ENCODE measurements around the gene CGA.

Gene CGA

DNA sequence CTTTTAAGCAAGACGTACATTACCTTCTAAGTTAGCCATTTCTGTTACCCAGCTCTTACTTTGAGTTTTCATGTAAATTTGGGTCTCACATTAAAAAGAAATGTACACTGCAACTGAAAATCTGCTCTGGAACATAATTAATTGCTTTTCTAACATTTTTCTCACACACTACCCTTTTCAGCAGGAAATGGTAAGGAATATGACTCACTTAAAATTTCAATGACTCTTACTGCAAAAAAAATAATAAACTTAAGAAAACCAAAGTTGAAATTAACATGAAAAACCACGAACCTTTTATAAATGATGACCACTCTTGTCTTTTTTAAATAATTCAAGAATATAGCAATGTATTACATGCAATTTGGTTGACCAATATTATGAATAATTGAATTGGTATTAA, 1.3 kb downstream of the CGA start:
- no peak overlapping the region for H3K4me2 ChIP-seq (ENCODE audit: low read length)

DNA sequence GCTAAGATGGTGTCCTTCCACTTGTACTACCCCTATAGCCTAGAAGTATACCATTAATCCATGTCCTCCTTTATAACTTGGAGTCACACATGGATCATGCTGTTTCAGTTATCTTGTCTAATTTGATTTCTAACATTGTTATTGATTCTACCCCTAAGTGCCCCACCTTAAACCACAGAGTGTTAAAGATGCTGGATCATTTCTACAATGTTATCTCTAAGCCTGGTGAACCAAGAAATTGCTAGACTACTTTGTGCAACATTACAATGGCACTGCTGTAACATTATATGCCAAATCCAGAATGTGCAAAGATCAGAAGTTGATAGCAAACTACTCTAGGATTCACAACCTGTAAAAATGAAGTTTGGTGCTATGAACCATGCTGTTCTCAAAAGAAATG, 1.7 kb downstream of the CGA start:
- H3K27ac ChIP-seq (ENCODE audit: low read depth, low read length): no peak overlapping the region
- H3K9me2 ChIP-seq (replicated peaks; ENCODE audit: control insufficient read depth, low read length): no peaks in the 10 kb centered on the region
- H3K36me3 ChIP-seq (ENCODE audit: control insufficient read depth, low read length): no peaks in the 10 kb centered on the region
- no peaks in the 10 kb centered on the region for H4K20me1 ChIP-seq (ENCODE audit: control insufficient read depth, insufficient read depth, low read depth, low read length)
- H3K9me3 ChIP-seq (ENCODE audit: control insufficient read depth, insufficient read depth, low read length): no peaks in the 10 kb centered on the region
- no peaks in the 10 kb centered on the region for H3F3A ChIP-seq (ENCODE audit: control insufficient read depth, insufficient read depth)
- H3K4me3 ChIP-seq (ENCODE audit: low read length): no peak overlapping the region
- peaks cover 5% of the 10 kb centered on the region; the same call in 1 of the 2 replicates for H3K27me3 ChIP-seq (ENCODE audit: control insufficient read depth, low read length)
- H3K4me1 ChIP-seq (ENCODE audit: control insufficient read depth, low read length): no peaks in the 10 kb centered on the region
- TF ChIP-seq EZH2phosphoT487 (IDR thresholded peaks at IDR 0.05; ENCODE audit: borderline replicate concordance, low read length): no peak
- no peak for TF ChIP-seq CTCF (IDR thresholded peaks at IDR 0.05; ENCODE audit: low read depth, low read length, poor library complexity, severe bottlenecking)
- no peaks in the 10 kb centered on the region for H3K79me2 ChIP-seq (ENCODE audit: control insufficient read depth, low read length)
- no peak overlapping the region for H3K4me2 ChIP-seq (ENCODE audit: low read length)

More for the DNA sequence above, 1.3 kb downstream of the CGA start:
- Histone ChIP-seq H3K27me3 (ENCODE audit: control insufficient read depth, low read length) (peaks cover 5% of the 10 kb centered on the region; the same call in 1 of the 2 replicates), H3K4me3 (ENCODE audit: low read length) (no peak overlapping the region), H3K27ac (ENCODE audit: low read depth, low read length) (no peak overlapping the region), H3K9me3 (ENCODE audit: control insufficient read depth, insufficient read depth, low read length) (no peaks in the 10 kb centered on the region), H4K20me1 (ENCODE audit: control insufficient read depth, insufficient read depth, low read depth, low read length) (no peaks in the 10 kb centered on the region), H3K4me1 (ENCODE audit: control insufficient read depth, low read length) (no peaks in the 10 kb centered on the region), H3K79me2 (ENCODE audit: control insufficient read depth, low read length) (no peaks in the 10 kb centered on the region), H3F3A (ENCODE audit: control insufficient read depth, insufficient read depth) (no peaks in the 10 kb centered on the region), H3K36me3 (ENCODE audit: control insufficient read depth, low read length) (no peaks in the 10 kb centered on the region), H3K9me2 (replicated peaks; ENCODE audit: control insufficient read depth, low read length) (no peaks in the 10 kb centered on the region)
- TF ChIP-seq EZH2phosphoT487 (IDR thresholded peaks at IDR 0.05; ENCODE audit: borderline replicate concordance, low read length): no peak
- TF ChIP-seq CTCF (IDR thresholded peaks at IDR 0.05; ENCODE audit: low read depth, low read length, poor library complexity, severe bottlenecking): no peak

GRCh38 chr6:87092435-87092834, 2.5 kb downstream of the CGA start:
- Histone ChIP-seq H3K9me3 (ENCODE audit: control insufficient read depth, insufficient read depth, low read length) (no peaks in the 10 kb centered on the region), H3K79me2 (ENCODE audit: control insufficient read depth, low read length) (no peaks in the 10 kb centered on the region), H3K27me3 (ENCODE audit: control insufficient read depth, low read length) (peaks cover 12% of the 10 kb centered on the region), H3K9me2 (replicated peaks; ENCODE audit: control insufficient read depth, low read length) (no peaks in the 10 kb centered on the region), H3K27ac (ENCODE audit: low read depth, low read length) (no peak overlapping the region), H3K4me1 (ENCODE audit: control insufficient read depth, low read length) (no peaks in the 10 kb centered on the region), H3K4me2 (ENCODE audit: low read length) (no peak overlapping the region), H3F3A (ENCODE audit: control insufficient read depth, insufficient read depth) (no peaks in the 10 kb centered on the region), H3K4me3 (ENCODE audit: low read length) (no peak overlapping the region), H4K20me1 (ENCODE audit: control insufficient read depth, insufficient read depth, low read depth, low read length) (no peaks in the 10 kb centered on the region), H3K36me3 (ENCODE audit: control insufficient read depth, low read length) (no peaks in the 10 kb centered on the region)
- TF ChIP-seq CTCF (IDR thresholded peaks at IDR 0.05; ENCODE audit: low read depth, low read length, poor library complexity, severe bottlenecking) (no peak), EZH2phosphoT487 (IDR thresholded peaks at IDR 0.05; ENCODE audit: borderline replicate concordance, low read length) (no peak)

- H3K9me3 ChIP-seq (ENCODE audit: control insufficient read depth, insufficient read depth, low read length): no peaks in the 10 kb centered on the region
- peaks cover 10% of the 10 kb centered on the region for H3K27me3 ChIP-seq (ENCODE audit: control insufficient read depth, low read length)
- H3F3A ChIP-seq (ENCODE audit: control insufficient read depth, insufficient read depth): no peaks in the 10 kb centered on the region
- H3K79me2 ChIP-seq (ENCODE audit: control insufficient read depth, low read length): no peaks in the 10 kb centered on the region
- H3K4me2 ChIP-seq (ENCODE audit: low read length): no peak overlapping the region
- no peak overlapping the region for H3K27ac ChIP-seq (ENCODE audit: low read depth, low read length)
- no peaks in the 10 kb centered on the region for H3K9me2 ChIP-seq (replicated peaks; ENCODE audit: control insufficient read depth, low read length)
- TF ChIP-seq CTCF (IDR thresholded peaks at IDR 0.05; ENCODE audit: low read depth, low read length, poor library complexity, severe bottlenecking): no peak
- no peak for TF ChIP-seq EZH2phosphoT487 (IDR thresholded peaks at IDR 0.05; ENCODE audit: borderline replicate concordance, low read length)
- no peak overlapping the region for H3K4me3 ChIP-seq (ENCODE audit: low read length)
- H4K20me1 ChIP-seq (ENCODE audit: control insufficient read depth, insufficient read depth, low read depth, low read length): no peaks in the 10 kb centered on the region
- no peaks in the 10 kb centered on the region for H3K36me3 ChIP-seq (ENCODE audit: control insufficient read depth, low read length)
- no peaks in the 10 kb centered on the region for H3K4me1 ChIP-seq (ENCODE audit: control insufficient read depth, low read length)
Measured at GRCh38 chr6:87089135-87089534, 5.8 kb downstream of the CGA start.
